ACHN (cell line): Measurements from ENCODE around the gene FAM20C.

Experiments used
- DNase-seq: peaks from one replicate; pipeline ENCODE4 v3.0.0-alpha.2; 2015
- in situ Hi-C: cut with HindIII; loops from 2 replicates; pipeline ENCODE4 v1.10.0; 2017; ENCODE audit warnings: low sequenced_read_pairs, low pct_ligation_motif_present, low pct_unique_long_range_greater_than_20kb

The FAM20C gene

DNA sequence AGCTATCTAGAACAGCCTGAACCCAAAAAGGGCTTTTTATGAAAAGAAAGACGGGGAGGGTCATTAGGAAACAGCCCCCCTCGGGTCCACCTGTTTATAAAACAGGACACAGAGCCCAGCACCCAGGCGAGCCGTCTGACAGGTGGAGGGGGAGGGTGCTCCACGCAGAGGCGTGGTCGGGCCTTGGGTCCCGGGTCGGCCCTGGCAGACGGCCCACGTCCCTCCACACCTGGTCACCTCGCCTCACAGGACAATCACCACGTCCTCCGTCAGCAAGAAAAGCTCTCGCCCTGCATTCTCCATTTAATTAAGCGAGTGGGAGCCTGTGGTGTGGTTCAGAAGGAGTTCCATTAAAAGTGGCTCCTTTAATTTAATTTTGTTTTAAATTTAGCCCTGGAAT lies 55.3 kb downstream of the FAM20C start:
- in situ Hi-C loops, result no loop called here
- no peak for DNase-seq

DNA sequence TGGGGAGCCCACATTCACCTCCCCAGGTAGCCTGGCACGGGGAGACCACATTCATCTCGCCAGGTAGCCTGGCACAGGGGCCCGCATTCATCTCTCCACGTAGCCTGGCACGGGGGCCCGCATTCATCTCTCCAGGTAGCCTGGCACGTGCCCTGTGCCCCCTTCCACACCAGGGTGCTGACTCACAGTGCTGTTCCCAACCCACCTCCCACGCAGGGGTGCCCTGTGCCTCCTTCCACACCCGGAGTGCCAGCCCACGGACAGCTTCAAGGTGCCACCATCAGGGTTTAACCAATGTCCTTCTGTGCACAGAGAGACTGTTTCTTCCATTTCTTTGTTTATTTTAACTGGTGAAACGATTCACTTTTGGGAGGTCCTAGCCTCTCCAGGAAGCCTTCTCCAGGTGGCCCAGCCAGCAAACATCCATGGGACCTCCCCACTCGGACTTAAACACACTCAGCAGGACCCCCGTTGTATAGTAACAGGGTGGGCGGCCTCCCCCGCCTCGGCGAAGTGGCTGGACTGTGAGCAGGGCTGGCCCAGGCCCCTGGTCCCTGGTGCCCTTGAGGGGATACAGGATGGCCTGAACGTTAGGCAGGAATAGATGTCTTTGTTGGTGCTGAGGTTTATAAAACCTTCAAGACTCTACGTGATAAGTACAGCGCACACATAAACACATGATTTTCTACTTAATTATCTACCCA lies 56.5 kb downstream of the FAM20C start:
- in situ Hi-C loops, result no loop called here
- no peak for DNase-seq

DNA sequence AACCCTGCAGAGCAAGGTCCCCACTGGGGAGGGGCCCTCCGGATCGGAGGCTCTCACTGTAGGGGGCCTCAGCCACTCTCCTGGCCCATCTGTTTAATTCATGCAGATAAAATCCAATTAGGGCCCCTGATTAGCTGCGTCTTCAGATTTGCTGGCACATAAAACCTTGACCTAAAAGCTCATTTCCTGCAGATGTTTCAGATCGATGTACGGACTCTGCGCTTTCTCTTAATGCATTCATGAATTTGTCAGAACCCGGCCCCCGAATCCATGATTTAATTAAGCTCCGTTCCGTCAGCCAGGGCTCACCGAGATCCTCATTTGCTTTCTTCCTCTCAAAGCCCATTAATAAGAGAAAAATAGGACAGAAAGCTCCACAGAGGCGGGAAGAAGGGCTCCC lies 57.6 kb downstream of the FAM20C start:
- no peak for DNase-seq
- in situ Hi-C loops, result no loop called here

DNA sequence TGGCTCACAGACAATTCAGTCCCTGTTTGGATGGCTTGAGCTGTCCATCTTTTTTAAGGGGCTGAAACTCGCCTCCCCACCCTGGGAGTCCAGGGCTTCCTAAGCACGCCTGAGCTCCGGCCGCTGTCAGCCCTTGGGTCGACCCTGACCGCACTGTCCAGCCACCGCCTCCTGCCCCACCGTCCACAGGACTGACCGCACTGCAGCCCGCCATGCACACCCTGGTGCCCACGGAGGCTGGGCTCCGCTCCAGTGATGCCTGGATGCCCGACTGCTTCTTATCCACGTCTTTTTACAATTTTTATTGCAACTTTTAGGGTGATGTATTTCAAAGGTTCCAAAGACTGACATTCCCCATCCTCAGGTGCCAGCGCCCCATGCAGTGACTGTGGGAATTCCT lies 58.2 kb downstream of the FAM20C start:
- in situ Hi-C loops, result no loop called here
- no peak for DNase-seq

- in situ Hi-C loops, result no loop called here
- DNase-seq, result no peak
Observed at GRCh38 chr7:251005-251404, 58.6 kb downstream of the FAM20C start.

DNA sequence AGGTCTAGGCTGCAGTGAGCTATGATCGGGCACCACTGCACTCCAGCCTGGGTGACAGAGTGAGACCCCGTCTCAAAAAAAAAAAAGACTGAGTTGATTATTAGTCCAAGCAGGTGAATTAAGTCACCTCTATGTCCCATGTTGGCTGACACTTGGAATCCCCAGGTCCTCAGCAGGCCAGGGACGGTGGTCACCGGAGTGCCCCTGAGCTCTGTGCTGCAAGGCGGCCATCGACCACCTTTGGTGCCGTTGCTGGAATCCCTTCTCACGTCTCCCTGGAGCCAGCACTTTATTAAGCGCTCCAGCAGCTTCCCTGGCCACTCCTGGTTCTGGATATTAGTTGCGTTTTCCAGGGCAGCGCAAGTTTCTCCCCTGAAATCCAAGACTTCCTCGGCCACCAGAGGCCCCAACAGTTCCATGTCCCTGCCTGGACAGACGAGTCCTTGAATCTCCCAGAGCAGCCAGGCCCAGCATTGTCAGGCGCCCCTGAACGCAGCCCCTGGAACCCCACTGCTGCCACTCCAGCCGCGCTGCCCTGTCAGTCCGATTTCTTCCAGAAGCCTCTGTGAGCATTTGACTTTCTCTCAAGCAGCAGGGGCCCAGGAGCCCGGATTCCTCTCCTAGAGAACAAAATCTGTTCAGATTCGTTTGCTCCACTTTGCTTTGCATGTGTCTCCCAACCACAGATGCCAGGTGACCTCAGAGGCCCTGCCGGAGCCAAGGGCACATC lies 59.2 kb downstream of the FAM20C start:
- in situ Hi-C loops, result no loop called here

DNA sequence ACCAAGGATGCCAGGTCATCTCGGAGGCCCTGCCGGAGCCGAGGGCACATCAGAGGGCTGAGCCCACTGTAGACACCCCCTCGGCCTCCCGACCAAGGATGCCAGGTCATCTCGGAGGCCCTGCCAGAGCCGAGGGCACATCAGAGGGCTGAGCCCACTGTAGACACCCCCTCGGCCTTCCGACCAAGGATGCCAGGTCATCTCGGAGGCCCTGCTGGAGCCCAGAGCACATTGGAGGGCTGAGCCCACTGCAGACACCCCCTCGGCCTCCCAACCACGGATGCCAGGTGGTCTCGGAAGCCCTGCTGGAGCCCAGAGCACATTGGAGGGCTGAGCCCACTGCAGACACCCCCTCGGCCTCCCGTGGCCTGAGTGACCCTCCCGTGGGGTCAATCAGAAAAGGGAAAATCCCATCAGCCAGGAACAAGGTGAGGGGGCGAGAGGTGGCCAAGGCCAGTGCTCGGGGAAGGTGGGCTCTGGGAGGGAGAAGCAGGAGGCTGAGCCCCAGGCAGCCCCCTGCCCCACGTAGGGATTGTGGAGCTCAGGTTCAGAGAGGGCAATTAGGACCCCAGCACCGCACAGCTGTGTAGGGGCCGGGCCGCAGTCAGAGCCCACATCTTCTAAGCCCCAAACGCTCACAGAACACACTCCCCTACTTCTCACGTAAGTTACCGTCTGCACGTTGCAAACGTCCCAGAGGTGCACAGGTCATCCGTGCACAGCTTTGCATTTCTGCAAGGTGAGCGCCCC lies 60.0 kb downstream of the FAM20C start:
- no peak for DNase-seq
- in situ Hi-C loops, result no loop called here

More for the DNA sequence above, 59.2 kb downstream of the FAM20C start:
- no peak for DNase-seq

- DNase-seq, result no peak
- in situ Hi-C loops, result no loop called here
Observed at GRCh38 chr7:252981-253380, 60.6 kb downstream of the FAM20C start.

DNA sequence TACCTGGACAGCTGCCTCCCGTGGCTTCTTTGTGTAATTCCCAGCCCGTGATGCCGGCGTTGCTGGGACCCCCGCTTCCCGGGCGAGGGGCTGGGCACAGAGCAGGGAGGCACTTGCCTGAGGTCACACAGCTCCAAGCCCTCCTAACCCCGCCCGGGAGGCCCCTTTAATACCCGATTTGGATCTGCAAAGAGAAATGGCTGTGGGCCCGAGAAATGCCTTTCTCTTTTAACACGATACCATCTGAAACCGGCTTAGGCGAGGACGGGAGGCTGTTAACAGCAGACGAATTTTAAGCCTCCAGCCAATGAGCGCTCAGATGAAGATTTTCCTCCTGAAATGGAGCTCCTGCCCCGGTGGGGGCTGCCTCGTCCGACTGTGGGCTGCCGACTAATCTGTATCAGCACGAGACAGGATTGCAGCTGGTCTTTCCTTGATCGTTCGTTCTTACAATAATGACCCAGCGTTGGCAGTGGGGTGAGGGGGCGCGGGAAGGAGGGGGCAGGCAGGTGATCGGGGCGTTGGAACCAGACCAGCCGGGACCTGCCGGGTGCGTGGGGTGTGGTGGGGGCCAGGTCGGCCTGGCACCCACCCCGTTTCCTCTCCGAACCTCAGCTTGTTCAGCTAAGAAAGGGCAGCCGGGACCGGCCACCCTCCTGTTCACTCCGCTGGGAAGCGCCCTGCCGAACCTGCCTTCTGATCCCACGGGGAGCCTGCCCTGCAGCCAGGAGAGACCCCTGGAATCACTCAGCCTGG lies 61.4 kb downstream of the FAM20C start:
- in situ Hi-C loops, result no loop called here
- no peak for DNase-seq

DNA sequence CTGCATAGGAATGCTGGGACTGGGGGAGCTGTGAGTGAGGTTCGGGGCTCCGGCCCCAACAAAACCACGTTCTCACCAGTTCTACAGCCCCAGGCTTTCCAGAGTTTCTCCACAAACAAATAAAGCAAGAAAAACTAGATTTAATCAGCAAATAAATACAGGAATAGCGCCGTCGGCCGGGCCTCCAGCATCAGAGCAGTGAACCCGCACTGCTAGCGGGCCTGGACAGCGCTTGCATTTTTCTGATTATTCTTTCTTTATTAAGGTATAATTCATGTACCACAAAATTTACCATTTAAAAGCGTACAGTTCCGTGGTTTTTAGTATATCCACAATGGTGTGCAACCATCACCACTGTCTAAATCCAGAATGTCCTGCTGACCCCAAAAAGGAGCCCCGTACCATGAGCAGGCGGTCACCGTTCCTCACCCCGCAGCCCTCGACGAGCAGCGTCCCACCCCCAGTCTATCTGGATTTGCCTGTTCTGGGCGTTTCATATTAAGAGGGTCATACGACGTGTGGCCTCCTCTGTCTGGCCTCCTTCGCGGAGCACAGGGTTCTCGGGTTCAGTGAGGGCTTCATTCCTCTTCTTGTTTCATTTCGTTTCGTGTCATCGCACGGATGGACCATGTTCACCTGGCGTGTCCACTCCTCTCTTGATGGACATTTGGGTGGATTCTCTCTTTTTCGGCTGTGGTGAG lies 62.1 kb downstream of the FAM20C start:
- DNase-seq, result no peak
- in situ Hi-C loops, result no loop called here

DNA sequence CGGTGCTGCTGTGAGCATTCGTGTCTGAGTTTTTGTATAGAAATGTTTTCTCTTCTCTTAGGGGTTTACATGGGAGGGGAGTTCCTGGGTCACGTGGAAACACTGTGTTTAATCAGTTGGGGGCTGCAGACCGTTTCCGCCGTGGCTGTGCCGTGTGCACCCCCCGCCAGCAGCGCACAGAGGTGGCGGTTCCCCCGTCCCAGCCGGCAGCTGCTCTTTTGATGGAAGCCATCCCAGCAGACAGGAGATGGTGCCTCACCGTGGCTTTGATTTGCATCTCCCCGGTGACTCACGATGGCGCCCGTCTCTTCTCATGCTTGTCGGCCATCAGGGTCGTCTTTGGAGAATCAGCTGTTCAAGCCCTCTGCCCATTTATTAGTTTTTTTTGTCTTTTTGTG lies 62.7 kb downstream of the FAM20C start:
- in situ Hi-C loops, result no loop called here
- DNase-seq, result no peak

- no peak for DNase-seq
- in situ Hi-C loops, result no loop called here
Observed at GRCh38 chr7:255721-256361, 63.5 kb downstream of the FAM20C start.

GRCh38 chr7:256461-256940 lies 64.1 kb downstream of the FAM20C start:
- in situ Hi-C loops, result no loop called here
- no peak for DNase-seq

DNA sequence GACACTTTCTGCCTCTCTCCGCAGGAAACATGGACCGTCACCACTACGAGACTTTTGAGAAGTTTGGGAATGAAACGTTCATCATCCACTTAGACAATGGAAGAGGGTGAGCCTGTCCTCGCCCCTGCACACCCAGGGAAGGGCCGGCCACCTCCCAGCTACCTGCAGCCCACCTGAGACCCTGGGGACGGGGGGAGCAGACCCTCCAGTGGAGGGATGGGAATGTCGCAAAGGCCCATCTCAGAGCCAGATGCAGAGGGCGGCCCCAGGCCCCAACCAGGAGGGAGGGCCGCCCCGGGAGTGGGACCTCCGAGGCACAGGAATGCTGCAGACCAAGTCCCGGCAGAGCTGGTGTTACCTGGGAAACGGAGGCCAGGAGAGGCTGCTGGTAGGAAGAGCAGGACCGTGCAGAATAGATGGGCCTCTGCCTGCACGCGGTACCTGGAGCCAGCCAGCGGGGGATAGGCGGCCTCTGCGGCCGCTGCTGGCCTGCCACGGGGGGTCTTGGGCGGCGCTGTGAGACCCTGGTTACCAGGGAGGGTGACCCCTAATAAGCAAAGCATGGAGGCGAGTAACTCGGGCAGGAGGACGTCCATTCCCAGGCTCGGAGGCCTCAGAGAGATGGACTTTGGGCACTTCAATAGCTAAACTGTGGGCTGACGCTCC lies 64.7 kb downstream of the FAM20C start:
- DNase-seq, result no peak
- in situ Hi-C loops, result no loop called here

DNA sequence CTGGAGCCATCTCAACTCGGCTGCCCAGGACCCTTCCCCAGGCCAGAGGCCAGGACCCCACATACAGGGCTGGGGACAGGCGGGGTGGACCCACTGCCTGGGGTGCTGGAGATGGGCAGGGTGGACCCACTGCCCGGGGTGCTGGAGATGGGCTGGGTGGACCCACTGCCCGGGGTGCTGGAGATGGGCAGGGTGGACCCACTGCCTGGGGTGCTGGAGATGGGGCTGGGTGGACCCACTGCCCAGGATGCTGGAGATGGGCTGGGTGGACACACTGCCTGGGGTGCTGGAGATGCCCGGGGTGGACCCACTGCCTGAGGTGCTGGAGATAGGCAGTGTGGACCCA lies 65.2 kb downstream of the FAM20C start:
- no peak for DNase-seq
- in situ Hi-C loops, result no loop called here

DNA sequence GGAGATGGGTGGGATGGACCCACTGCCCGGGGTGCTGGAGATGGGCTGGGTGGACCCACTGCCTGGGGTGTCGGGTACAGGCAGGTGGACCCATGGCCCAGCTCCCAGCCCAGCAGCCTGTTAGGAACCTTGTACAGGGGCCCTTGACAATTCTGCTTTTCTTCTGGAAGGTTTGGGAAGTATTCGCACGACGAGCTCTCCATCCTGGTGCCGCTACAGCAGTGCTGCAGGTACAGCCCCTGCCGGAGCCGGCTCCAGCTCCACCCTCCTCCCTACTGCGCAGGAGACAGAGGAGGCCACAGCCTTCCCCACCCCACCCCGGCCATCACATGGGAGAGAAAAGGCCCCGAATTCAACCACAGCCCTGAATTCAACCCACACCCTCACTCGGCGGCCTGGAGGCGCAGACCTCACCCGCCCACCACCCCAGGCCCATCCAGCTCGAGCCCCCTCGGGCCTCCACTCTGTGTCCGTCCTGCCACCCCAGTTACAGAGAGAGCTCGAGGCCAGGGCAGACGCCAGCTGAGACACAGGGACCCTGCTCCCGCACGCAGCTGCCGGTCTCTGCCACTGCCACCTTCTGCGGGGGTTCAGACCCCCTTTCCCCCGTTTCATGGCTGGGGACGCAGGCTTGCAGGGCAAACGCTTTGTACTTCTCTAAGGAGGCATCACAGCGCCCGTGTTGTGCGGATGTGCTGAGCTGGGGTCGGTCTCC lies 66.3 kb downstream of the FAM20C start:
- in situ Hi-C loops, result no loop called here
- no peak for DNase-seq

DNA sequence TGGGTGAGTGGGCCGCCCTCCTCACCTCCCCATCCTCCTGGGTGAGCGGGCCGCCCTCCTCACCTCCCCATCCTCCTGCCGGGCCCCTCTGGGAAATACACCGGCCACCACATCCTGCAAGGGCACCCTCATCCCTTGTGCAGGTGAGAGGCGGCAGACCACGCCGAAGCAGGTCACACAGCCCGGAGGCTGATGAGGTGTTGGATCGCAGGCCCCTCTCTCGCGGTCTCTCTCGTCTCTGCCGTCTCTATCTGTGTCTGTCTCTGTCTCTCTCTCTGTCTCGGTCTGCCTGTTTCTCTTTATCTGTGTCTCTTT lies 66.8 kb downstream of the FAM20C start:
- in situ Hi-C loops, result no loop called here
- no peak for DNase-seq
